ENCODE data around the gene KRTAP4-7.

- TF ChIP-seq CTCF (conservative IDR thresholded peaks at IDR 0.05; ENCODE audit: low read depth in 2 of 2) (no peak), EZH2 (IDR thresholded peaks at IDR 0.05; ENCODE audit: low read depth, unreplicated experiment) (no peak), POLR2AphosphoS5 (IDR thresholded peaks at IDR 0.05; ENCODE audit: low read depth) (no peak), EZH2phosphoT487 (IDR thresholded peaks at IDR 0.05; ENCODE audit: unreplicated experiment) (no peak), CREB1 (CRISPR knock-in tag; IDR thresholded peaks at IDR 0.05; ENCODE audit: low read depth) (no peak)
- TF ChIP-seq, protein P1, sequence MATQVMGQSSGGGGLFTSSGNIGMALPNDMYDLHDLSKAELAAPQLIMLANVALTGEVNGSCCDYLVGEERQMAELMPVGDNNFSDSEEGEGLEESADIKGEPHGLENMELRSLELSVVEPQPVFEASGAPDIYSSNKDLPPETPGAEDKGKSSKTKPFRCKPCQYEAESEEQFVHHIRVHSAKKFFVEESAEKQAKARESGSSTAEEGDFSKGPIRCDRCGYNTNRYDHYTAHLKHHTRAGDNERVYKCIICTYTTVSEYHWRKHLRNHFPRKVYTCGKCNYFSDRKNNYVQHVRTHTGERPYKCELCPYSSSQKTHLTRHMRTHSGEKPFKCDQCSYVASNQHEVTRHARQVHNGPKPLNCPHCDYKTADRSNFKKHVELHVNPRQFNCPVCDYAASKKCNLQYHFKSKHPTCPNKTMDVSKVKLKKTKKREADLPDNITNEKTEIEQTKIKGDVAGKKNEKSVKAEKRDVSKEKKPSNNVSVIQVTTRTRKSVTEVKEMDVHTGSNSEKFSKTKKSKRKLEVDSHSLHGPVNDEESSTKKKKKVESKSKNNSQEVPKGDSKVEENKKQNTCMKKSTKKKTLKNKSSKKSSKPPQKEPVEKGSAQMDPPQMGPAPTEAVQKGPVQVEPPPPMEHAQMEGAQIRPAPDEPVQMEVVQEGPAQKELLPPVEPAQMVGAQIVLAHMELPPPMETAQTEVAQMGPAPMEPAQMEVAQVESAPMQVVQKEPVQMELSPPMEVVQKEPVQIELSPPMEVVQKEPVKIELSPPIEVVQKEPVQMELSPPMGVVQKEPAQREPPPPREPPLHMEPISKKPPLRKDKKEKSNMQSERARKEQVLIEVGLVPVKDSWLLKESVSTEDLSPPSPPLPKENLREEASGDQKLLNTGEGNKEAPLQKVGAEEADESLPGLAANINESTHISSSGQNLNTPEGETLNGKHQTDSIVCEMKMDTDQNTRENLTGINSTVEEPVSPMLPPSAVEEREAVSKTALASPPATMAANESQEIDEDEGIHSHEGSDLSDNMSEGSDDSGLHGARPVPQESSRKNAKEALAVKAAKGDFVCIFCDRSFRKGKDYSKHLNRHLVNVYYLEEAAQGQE (IDR thresholded peaks at IDR 0.05; ENCODE audit: unreplicated experiment): no peak
- TF ChIP-seq, protein P2, sequence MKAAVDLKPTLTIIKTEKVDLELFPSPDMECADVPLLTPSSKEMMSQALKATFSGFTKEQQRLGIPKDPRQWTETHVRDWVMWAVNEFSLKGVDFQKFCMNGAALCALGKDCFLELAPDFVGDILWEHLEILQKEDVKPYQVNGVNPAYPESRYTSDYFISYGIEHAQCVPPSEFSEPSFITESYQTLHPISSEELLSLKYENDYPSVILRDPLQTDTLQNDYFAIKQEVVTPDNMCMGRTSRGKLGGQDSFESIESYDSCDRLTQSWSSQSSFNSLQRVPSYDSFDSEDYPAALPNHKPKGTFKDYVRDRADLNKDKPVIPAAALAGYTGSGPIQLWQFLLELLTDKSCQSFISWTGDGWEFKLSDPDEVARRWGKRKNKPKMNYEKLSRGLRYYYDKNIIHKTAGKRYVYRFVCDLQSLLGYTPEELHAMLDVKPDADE (IDR thresholded peaks at IDR 0.05): no peak
Measured at GRCh38 chr17:41082626-41083025, 1.3 kb upstream of the KRTAP4-7 start.

Data from GM23338 (cell line).